Measurements from ENCODE around the gene GRK5.

DNA sequence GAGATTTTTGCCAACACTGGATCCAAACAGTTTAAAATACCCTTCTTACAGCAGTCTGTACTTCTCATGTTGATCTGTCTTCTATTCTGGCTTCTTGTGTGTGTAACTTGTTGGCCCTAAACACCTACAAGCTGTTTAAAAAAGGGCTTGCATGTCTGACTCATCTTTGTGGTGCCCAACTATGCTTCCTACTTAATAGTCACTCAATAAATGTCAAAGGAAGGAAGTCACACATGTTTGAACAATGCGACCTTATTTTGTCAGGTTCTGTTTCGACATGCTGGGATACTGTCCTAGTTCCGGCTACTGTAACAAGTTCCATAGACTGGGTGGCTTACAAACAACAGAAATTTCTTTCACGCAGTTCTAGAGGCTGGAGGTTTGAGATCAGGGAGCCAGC lies 9.4 kb upstream of the GRK5 start:
- TF ChIP-seq, protein P1, sequence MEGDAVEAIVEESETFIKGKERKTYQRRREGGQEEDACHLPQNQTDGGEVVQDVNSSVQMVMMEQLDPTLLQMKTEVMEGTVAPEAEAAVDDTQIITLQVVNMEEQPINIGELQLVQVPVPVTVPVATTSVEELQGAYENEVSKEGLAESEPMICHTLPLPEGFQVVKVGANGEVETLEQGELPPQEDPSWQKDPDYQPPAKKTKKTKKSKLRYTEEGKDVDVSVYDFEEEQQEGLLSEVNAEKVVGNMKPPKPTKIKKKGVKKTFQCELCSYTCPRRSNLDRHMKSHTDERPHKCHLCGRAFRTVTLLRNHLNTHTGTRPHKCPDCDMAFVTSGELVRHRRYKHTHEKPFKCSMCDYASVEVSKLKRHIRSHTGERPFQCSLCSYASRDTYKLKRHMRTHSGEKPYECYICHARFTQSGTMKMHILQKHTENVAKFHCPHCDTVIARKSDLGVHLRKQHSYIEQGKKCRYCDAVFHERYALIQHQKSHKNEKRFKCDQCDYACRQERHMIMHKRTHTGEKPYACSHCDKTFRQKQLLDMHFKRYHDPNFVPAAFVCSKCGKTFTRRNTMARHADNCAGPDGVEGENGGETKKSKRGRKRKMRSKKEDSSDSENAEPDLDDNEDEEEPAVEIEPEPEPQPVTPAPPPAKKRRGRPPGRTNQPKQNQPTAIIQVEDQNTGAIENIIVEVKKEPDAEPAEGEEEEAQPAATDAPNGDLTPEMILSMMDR (IDR thresholded peaks at IDR 0.05; ENCODE audit: low read depth, low read length), result no peak
- TF ChIP-seq EZH2phosphoT487 (IDR thresholded peaks at IDR 0.05; ENCODE audit: low read depth), result no peak

Data from OCI-LY3 (cell line).